OCI-LY7 (cell line): ENCODE data around the gene KRT76.

Experiments
- CTCF ChIP-seq: fragments of 200-600 bp; sonication (generic); conservative IDR thresholded peaks from 2 replicates; pipeline ENCODE4 v1.5.1; 2014; ENCODE audit warnings: mild to moderate bottlenecking, antibody characterized with exemption, low read length, moderate library complexity, mixed read lengths
- EZH2phosphoT487 ChIP-seq: fragments of 200-600 bp; sonication (generic); IDR thresholded peaks from 2 replicates; pipeline ENCODE4 v1.6.1; 2018; ENCODE audit warnings: low read depth, borderline replicate concordance, mild to moderate bottlenecking, mixed run types, antibody characterized with exemption, low read length, moderate library complexity, mixed read lengths

GRCh38 chr12:52778833-52779232, 1.7 kb upstream of the KRT76 start:
- TF ChIP-seq CTCF (no peak), EZH2phosphoT487 (no peak)
